Hindlimb muscle (tissue), 1 donor: ENCODE measurements around the gene CRABP1. TPM values are rescaled to one million over a fixed set of nuclear protein-coding genes. Genes with fewer than 3 reads are reported as not detected.

Experiments
- DNase-seq: peaks from one replicate; pipeline ENCODE4 v3.0.0-alpha.2; 2013
- polyA plus RNA-seq: library from polyadenylated mRNA; unstranded; fragments of 120-200 nt; gene quantifications from one replicate; pipeline ENCODE4 v1.2.1, GENCODE V29; 2013; ENCODE audit not compliant: insufficient read length

The CRABP1 gene
- polyA plus RNA-seq, 1 donor: 9.2 TPM

DNA sequence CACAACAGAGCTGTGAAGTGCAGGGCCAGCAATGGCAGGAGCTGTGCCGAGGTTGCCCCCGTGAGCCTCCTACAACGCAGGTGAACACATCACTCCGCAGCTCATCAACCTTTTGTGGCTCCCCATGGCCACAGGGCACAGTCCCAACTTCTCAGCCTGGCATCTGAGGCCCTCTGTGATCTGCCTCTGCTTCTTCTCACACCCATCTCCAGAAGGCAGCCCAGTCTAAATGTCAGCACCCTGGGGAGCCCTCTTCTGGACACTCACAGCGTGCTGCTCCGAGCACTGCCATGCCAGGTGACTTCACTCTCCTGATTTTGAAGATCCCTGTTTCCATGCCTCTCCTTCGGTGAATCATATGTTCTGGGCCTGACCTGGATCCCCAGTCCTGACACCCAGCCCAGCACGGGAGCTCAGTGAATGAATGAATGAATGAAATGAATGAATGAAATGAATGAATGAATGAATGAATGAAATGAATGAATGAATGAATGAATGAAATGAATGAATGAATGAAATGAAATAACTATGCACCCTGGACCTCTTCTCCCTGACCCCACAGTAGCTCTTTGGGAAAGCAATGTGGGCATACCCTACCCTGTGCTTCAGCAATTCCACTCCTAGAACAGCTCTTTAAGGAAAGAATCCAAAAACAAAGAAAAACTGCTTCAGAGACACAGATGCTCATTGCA is 22.9 kb upstream of the CRABP1 start:
- no peak for DNase-seq

DNA sequence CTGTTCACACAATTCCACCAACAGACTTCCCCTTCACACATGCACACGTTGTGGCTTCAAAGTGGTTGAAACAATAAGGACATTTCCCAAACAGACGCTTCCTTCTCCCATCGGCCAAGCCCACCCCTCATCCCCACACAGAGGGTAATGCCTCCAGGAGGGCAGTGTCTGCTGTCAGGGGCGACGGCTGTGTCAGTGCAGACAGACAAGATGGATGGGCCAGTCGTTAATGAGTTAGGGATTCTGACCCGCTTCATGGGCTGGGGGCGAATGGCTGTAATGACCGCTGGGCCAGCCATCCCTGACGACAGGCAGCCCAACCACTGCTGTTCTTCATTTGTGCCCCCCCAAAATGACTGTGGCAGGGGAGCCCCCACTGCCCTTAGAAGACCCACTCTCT is 20.6 kb upstream of the CRABP1 start:
- DNase-seq: no peak

DNA sequence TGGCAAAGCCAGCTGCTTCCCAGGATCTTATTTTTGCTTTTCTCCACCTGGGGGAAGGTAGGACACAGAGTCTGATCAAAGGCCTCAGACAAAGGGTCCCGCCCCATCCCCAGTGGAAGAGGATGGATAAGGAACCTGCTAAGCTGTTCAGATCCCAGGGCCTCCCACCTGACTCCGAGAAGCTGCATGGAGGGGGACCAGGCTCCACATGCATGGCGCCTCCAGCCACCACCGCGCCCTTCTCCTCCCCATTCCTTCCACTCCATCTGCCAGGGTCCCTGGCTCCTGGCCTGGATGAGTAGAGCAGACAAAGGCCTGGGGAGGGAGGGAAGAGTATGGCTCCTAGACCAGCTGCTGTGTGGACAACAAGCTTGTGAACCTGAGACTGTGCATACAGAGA is 20.0 kb upstream of the CRABP1 start:
- no peak for DNase-seq

DNA sequence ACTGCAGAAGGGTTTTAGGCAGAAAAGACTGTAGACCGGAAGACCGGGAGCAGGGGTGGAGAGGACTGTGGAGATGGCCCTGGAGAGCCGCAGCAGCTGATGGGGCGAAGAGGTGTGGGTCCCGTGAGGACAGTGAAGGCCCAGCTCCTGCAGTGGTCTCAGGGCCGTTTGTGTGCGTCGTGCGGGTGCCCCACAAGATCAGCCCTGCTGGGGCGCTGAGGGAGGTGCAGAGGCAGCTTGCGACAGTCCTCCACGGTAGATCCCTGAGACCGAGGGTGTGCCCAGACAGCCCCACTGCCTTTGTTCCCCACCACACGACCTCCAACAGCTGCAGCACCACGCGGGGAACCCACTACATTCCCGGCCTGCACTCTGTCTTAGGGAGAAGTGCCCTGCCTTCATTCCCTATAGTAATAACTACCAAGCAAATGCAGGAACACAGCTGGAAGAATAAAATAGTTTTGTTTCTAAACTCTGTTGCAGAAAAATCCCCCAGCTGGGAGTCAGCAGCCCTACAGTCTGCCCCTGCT is 19.0 kb upstream of the CRABP1 start:
- DNase-seq: no peak

DNA sequence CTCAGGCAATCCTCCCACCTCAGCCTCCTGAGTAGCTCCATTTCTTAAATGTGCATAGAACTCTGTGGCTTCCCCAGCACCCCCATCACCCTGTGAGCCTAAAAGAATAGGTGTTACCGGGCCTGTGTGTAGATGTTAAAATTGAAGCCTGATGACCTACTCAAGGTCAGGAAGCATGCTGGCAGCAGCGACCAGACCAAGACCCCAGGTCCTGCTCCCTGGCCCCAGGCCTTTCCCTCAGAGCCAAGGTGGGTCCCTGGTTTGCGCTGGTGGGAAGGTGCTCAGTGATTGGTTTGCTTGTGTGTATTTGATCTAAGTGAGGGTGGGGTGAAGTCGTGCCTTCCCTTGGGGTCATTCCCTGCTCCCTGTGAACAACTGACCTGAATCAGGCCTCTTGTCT is 18.4 kb upstream of the CRABP1 start:
- no peak for DNase-seq

DNA sequence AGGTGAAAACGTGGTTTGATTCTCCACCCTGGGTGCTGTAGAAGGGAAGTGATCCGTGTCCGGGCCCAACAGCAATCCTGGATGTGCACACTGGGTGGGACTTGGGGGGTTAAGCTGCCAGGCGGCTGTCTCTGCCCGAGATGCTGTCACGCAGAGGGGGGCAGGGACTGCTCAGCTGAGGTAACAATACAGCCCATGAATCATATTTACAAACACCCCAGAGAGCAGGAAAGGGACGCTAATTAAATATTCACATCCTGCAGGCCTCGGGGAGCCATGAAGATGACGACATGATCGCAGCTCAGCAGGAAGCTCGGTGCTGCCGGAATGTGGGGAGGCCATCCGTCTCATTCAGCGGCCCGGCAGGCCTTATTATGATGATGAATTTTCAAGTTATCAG is 17.9 kb upstream of the CRABP1 start:
- DNase-seq: no peak

DNA sequence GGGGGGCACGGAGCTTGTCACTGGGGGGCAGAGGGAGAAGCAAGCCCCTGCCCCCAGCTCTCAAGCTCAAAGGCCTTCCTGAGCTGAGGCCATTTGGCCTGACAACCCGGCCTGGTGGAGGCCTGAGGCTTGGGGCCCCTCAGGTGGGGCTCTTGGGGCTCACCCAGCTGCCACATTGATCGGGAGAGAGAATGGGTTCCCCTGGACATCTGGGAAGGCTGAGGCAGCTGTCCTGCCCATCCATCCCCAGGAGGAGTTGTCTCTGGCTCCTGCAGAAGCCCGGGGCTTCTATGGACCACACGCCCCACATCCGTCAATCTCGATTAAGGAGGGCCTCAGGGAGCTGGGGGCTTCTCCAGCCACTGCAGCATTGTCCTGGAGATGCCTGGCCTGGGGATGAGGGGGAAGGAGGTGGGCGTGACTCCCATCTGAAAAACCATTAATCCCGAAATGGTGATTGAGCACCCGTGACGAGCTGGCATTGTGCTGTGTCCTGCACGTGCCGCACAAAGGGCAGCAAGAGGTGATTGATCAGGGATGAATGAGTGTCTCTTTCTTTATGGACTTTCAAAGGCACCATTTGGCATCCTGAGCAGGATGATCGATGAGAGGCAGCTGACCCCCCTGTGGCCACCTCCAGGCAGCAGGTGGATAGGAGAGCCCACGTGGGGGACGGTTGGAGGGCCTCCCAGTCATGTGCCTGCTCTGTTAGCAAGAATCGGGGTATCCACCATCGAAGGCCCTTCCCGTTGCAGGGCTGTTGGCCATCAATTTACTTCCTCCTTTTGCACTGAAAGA is 17.2 kb upstream of the CRABP1 start:
- no peak for DNase-seq

DNA sequence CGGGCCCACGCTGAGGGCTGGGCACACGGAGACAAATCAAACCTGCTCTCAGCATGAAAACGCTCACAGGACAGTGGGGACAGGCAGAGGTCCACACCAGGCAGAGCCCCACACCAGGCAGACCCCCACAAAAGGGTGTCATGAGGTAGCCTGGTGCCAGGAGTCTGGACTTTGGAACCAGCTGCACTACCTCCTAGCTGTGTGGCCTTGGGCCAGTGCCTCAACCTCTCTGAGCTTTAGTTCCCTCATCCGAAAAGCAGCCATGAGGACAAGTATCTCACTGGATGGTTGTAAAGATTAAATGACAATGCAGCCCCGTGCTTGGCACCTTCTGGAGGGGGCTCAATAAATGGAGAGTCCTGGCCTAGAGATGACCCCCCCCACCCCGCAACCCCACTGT is 16.5 kb upstream of the CRABP1 start:
- no peak for DNase-seq

DNA sequence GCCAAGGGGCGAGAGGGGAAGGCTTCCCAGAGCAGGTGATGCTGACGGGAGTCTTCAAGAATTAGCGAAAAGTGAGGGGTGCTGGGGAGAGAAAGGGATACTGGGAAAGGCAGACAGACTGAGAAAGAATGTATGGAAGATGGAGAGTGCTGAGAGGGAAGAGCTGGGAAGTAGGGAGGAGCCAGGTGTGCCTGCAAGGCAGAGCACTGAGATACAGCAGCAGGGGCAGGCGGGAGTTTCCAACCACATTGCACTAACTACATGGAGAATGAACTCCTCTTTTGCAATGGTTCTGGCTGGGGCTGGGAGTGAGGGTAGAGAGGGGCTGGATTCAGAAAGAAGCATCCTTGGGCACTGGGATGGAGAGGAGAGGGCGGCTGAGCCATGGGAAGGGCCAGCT is 16.0 kb upstream of the CRABP1 start:
- DNase-seq: no peak

DNA sequence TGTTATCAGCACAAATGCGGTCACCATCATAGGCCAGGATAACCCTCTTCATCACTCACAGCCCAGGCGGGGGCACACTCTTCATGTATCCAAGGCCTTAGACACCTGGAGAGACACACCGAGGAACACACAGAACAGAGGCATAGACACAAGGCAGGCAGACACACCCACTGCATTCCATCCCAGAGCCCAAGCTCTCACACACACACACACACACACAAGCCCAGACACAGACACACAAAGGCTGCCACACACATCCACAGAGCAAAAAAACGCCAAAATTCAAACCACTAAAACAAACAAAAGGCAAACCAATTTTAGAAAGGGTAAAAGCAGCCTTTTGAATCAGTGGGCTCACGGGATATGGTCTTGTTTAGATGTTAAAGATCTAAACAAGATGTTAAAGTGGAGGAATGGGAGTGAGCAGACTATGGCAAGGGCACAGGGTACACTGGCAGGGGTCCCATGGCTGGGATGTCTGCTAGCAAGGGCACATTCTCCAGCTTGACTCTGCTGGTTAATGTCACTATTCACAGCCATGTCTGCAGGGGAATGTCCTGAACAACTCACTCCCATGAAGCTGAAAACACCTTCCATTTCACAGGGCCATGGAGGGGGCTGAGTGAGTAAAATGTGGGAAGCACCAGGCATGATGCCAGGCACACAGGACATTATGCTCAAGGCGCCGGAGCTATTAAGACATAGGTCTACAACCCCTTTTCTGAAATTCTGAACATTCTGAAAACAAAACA is 14.9 kb upstream of the CRABP1 start:
- no peak for DNase-seq

DNA sequence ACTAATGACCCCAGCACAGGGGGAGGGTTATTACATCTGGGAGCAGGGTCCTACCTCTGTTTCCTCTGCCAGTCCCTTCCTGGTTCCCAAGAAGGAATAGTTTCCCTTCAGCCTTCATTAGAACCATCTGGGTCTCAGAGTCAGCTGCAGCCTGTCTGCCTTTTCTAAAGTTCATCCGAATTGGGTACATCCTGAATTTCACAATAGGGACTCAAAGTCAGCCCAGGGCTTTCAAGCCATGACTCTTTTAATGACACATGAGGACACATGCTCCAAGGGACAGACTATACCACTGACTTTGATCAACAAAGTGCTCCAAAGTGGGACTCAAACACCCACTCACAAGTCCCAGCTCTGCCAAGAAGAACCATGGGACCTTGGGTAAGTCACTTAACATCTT is 12.7 kb upstream of the CRABP1 start:
- DNase-seq: no peak

DNA sequence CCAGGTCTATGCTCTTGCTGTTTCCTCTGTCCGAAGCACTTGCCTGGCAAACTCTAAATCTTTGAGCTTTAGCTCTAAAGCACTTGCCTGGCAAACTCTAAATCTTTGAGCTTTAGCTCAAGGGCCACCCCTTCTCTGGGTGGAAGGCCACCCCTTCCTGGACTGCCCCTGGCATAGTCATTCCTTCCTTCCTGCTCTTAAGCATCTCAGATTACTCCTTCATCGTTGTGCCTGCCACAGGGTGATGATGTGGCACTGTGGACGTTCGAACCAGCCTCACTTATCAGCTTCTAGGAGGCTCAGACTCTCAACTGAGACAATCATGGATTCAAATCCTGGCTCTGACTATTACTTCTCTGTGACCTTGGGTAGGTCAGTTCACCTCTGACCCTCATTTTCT is 10.5 kb upstream of the CRABP1 start:
- DNase-seq: no peak

DNA sequence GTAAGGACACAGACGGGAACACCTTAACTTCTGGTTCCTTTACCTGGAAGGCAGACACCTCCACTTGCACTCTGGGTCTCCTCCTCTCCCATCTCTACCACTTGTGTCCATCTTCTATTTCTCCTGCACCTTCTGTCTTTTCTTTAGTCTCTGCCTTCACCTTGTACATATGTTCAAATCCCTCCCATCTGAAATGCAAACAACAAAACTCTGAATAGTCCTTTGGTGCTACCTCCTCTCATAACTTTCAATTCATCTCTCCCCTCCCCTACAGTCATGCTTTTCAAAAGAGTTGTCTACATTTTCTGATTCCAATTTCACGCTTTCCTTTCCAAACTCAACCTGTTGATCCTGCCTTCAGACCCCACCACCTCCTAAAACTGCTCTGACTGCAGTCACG is 5.3 kb upstream of the CRABP1 start:
- DNase-seq: no peak

DNA sequence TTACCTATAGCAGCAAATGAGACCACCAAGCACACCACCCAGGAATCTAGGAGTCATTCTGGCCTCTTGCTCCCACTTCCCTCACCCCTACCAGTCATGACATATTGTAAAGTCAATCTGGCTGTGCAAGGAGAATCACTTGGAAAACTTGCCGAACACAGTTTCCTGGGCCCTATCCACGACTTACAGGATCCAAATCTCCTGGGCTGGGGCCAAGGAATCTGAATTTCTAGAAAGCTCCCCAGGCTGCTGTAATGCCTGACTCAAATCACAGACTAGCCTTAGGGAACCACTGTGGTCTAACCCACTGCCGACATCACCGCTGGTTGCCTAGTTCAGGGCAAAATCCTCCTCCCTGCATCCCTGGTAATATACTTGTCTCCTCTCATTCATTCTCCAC is 4.2 kb upstream of the CRABP1 start:
- DNase-seq: no peak

DNA sequence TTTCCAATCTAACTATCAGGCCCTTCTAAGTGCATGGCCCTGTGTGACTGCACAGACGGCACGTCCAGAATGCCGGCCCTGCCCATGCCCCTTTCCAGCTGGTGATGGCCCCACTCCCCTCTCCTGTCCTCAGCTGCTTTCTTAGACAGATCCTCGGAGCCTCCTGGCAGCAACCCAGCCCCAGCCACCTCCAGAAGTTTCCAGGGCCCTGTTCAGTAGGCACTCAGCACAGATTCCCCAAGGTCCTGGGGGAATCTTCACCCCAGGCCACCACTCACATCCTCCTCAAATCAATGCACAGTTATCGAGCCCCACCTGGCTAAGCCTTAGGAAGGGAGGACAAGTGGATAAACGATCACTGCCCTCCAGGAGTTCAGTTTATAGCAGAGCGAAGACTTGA is 1.4 kb upstream of the CRABP1 start:
- no peak for DNase-seq

DNA sequence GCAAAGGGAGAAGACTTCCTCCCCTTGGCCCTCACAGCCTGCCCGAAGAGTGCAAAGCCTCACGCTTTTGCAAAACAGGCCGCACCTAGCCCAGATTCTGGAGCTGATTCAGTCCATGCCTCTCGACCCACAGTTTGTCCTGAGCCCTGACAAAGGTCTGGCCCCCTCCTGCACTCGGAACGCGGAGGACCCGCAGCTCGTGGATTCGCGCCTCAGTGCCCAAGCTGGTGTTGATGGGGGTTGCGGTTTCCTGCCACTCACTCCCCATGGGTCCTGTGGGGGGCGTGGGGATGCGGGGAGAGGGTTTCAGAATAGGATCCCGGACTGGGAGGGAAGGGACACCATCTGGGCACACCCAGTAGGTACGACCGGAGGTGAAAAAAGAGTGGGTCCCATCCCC is 594 bp upstream of the CRABP1 start:
- DNase-seq: no peak

DNA sequence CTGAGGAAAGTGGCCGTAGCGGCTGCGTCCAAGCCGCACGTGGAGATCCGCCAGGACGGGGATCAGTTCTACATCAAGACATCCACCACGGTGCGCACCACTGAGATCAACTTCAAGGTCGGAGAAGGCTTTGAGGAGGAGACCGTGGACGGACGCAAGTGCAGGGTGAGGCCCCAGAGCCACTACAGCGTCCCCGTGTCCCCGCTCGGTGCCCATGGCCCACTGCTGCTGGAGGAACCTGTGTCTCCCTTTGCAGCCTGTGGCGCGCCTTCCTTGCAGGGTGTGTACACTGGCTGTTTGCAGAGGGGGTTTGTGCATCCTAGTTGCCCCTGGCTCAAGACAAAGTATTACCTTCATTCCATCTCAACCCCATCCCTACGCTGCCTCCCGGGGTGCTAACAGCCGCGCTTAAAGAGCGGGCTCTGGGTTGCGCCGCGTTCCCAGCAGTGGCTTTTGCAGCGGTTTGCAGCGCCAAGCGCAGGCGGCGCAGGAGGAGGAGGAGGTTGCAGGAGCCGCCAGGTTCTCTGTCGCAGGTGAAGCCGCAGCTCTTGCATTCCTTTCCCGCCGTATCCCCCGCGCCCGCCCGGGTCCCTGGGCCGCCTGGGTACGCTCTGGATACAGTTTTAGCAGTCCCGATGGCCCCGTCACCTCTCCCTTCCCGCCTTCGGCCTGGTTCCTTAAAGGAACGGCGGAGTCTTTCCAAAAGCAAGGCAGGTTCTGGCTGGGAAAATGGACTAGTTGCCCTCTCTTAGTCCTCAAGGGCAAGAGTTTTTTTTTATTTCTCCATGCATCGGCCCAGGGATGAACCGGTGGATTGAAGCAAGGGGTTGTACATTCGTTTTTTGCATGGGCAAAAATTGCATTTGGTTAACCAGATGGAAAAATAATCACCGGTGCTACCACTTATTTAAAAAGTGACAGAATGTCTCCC is 1.2 kb downstream of the CRABP1 start:
- no peak for DNase-seq

DNA sequence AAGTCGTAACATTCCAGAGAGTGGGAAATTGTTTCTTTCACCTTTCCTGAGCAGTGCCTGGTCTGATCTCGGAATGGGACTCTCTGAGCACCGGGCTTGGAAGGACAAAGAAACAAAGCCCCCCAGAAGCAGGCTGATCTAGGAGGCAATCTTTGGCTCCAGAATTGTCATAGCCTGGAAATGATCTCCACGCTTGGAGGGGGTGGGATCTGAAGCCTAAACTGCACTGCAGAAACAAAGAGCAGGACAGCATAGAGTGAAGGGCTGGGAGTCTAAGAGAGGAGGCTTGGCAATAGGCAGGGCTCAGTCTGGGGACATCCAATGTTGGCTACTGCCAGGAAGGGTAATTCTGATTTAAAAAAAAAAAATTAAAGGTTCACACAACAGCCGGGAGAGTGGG is 1.9 kb downstream of the CRABP1 start:
- no peak for DNase-seq

DNA sequence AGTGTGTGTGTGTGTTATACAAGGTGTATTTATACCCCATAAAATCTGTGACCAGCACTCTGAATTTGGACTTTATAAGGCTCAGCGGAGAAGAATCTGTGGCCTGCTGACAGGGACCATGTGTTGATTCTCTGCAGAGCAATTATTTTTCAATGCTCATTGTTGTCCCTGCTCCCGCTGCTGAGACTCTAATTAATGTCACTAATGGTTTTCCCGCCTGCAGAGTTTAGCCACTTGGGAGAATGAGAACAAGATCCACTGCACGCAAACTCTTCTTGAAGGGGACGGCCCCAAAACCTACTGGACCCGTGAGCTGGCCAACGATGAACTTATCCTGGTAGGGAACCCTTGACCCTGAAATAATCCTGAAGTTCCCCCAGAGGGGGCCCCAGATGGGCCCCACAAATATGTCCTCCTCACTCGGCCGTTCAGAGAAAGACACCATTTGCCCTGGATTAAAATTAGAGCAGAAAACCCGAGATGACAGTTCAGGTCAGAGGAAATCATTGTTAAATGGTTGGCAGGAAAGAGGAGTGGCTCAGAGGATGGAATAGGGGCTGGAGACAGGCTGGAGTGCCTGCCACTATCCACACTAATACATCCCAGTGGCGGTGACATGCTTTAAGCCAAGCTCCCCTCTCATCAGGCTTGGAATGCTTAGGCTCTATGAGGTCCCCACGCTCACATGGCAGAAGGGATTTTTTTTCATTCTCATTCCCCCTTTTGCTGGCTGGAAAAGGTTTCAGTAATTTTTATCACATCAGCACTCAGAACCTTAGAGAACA is 3.3 kb downstream of the CRABP1 start:
- no peak for DNase-seq

DNA sequence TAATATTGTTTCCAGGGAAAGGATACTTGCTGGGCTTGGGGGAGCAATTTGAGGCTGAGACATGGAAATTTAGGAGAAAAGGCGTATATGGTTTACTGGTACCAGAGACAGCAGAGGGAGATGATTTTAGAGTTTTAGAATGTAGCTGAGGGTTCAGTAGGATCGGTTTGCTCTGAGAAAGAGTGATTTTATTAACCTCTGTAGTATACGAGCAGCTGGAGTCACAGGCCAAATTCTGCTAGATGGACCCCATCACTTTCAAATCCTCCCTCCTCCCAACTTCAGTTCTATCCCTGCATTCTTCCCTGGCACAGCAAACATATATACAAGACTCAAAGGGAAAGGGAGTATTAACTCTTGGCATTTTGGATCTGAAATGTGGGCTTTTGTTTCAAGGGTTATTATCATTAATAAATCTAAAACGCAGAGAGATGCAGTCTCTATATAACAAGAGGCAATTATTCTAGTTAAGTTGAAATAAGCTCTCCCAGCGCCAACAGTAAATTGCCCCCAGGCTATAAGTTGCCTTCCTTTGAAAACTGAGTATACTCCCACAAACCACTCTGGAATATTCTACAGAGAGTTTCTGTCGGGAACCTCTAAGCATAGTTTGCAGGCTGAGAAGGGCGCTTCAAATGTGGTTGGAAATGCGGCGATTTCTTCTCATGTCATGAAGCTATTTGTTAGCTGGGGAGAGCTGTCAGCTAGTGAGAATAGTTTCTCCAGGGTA is 5.4 kb downstream of the CRABP1 start:
- DNase-seq: no peak
